ENCODE data around the gene C2CD3. TPM values are rescaled to one million over a fixed set of nuclear protein-coding genes. Genes with fewer than 3 reads are reported as not detected.

Gene C2CD3
- total RNA-seq, 2 experiments from 2014 or later: 31.9 to 35.1 TPM

GRCh38 chr11:73978576-73979086 is 192.2 kb downstream of the C2CD3 start:
- Histone ChIP-seq H3K36me3 (ENCODE audit: insufficient read depth, low read length) (peaks cover 78% of the 10 kb centered on the region), H3K4me1 (ENCODE audit: insufficient read depth, low read length) (peaks cover 82% of the 10 kb centered on the region), H3K27ac (ENCODE audit: low read depth in 1 of 2, low read length in 2 of 2) (peak overlapping the region; percentile 60 to 96), H3K4me3 (ENCODE audit: low read length) (peak overlapping the region; percentile 87), H3K9me3 (ENCODE audit: control insufficient read depth in 1 of 2, insufficient read depth in 1 of 2, low read length in 2 of 2) (no peaks in the 10 kb centered on the region), H3K27me3 (ENCODE audit: control insufficient read depth in 1 of 2, insufficient read depth in 2 of 2, low read length in 2 of 2) (no peaks in the 10 kb centered on the region)
- Mint-ChIP-seq H3K4me3 (peak overlapping the region; percentile 90), H3K4me1 (ENCODE audit: low read depth) (peaks cover 90% of the 10 kb centered on the region), H3K27ac (peak overlapping the region; percentile 98), H3K27me3 (no peaks in the 10 kb centered on the region), H3K36me3 (ENCODE audit: low read depth) (peaks cover 96% of the 10 kb centered on the region), H3K9me3 (no peaks in the 10 kb centered on the region)
- ChIA-PET CTCF (interaction anchor here (1.5 to 4.2 kb wide), 2 partner anchors 14 to 26 kb away, joined by 5 to 26 read pairs; no protein-coding TSS in a partner anchor), POLR2A (interaction anchor here (7.9 to 18.9 kb wide), 4 partner anchors 9 to 37 kb away, joined by 106 to 366 read pairs (median 290); no protein-coding TSS in a partner anchor)
- intact Hi-C loops (cut with DNase I, micrococcal nuclease): no loop called here
- TF ChIP-seq CTCF (IDR thresholded peaks at IDR 0.05): no peak
- DNase-seq (no peak), ATAC-seq (ENCODE audit: poor library complexity) (no peak)

GRCh38 chr11:73977856-73978519 is 192.8 kb downstream of the C2CD3 start:
- CTCF ChIA-PET: interaction anchor here (1.5 kb wide), 1 partner anchor 14 kb away, joined by 5 read pairs; no protein-coding TSS in a partner anchor
- no peak for ATAC-seq (ENCODE audit: poor library complexity)
- peaks cover 98% of the 10 kb centered on the region for H3K36me3 Mint-ChIP-seq (ENCODE audit: low read depth)
- Histone ChIP-seq H3K36me3 (ENCODE audit: insufficient read depth, low read length) (peaks cover 78% of the 10 kb centered on the region), H3K27ac (ENCODE audit: low read depth in 1 of 2, low read length in 2 of 2) (peak overlapping the region; percentile 60 to 96), H3K27me3 (ENCODE audit: control insufficient read depth in 1 of 2, insufficient read depth in 2 of 2, low read length in 2 of 2) (no peaks in the 10 kb centered on the region), H3K4me3 (ENCODE audit: low read length) (peak overlapping the region; percentile 87), H3K9me3 (ENCODE audit: control insufficient read depth in 1 of 2, insufficient read depth in 1 of 2, low read length in 2 of 2) (no peaks in the 10 kb centered on the region), H3K4me1 (ENCODE audit: insufficient read depth, low read length) (peaks cover 84% of the 10 kb centered on the region)
- H3K4me1 Mint-ChIP-seq (ENCODE audit: low read depth): peaks cover 90% of the 10 kb centered on the region
- H3K4me3 Mint-ChIP-seq: peak overlapping the region; percentile 90
- DNase-seq: no peak
- POLR2A ChIA-PET: interaction anchor here (7.9 to 18.9 kb wide), 4 partner anchors 9 to 37 kb away, joined by 106 to 366 read pairs (median 290); no protein-coding TSS in a partner anchor
- no peaks in the 10 kb centered on the region for H3K27me3 Mint-ChIP-seq
- H3K9me3 Mint-ChIP-seq: no peaks in the 10 kb centered on the region
- TF ChIP-seq CTCF (IDR thresholded peaks at IDR 0.05): no peak
- intact Hi-C loops (cut with DNase I, micrococcal nuclease): no loop called here
- peak overlapping the region; percentile 98 for H3K27ac Mint-ChIP-seq

- Histone ChIP-seq H3K9me3 (ENCODE audit: control insufficient read depth in 1 of 2, insufficient read depth in 1 of 2, low read length in 2 of 2) (no peaks in the 10 kb centered on the region), H3K4me3 (ENCODE audit: low read length) (no peak overlapping the region), H3K27me3 (ENCODE audit: control insufficient read depth in 1 of 2, insufficient read depth in 2 of 2, low read length in 2 of 2) (no peaks in the 10 kb centered on the region), H3K36me3 (ENCODE audit: insufficient read depth, low read length) (peaks cover 75% of the 10 kb centered on the region), H3K27ac (ENCODE audit: low read depth in 1 of 2, low read length in 2 of 2) (peak overlapping the region; percentile 60 to 96), H3K4me1 (ENCODE audit: insufficient read depth, low read length) (peaks cover 96% of the 10 kb centered on the region)
- Mint-ChIP-seq H3K9me3 (no peaks in the 10 kb centered on the region), H3K27ac (peak overlapping the region; percentile 98), H3K4me3 (peak overlapping the region; percentile 81), H3K27me3 (no peaks in the 10 kb centered on the region), H3K4me1 (ENCODE audit: low read depth) (peaks cover 97% of the 10 kb centered on the region), H3K36me3 (ENCODE audit: low read depth) (peaks cover 92% of the 10 kb centered on the region)
- TF ChIP-seq CTCF (IDR thresholded peaks at IDR 0.05): no peak
- ChIA-PET POLR2A (interaction anchor here (1.0 to 18.9 kb wide), 6 partner anchors 7 to 39 kb away, joined by 3 to 366 read pairs (median 188); no protein-coding TSS in a partner anchor), CTCF (interaction anchor here (1.2 kb wide), 1 partner anchor 29 kb away, joined by 4 read pairs; no protein-coding TSS in a partner anchor)
- DNase-seq (peak in 2 of 14 experiments; percentile 28 to 31), ATAC-seq (ENCODE audit: poor library complexity) (no peak)
- intact Hi-C loops (cut with DNase I, micrococcal nuclease): no loop called here
Observed at GRCh38 chr11:73976451-73977151, 194.2 kb downstream of the C2CD3 start.
